Measurements from ENCODE around the gene TAF1D.

DNA sequence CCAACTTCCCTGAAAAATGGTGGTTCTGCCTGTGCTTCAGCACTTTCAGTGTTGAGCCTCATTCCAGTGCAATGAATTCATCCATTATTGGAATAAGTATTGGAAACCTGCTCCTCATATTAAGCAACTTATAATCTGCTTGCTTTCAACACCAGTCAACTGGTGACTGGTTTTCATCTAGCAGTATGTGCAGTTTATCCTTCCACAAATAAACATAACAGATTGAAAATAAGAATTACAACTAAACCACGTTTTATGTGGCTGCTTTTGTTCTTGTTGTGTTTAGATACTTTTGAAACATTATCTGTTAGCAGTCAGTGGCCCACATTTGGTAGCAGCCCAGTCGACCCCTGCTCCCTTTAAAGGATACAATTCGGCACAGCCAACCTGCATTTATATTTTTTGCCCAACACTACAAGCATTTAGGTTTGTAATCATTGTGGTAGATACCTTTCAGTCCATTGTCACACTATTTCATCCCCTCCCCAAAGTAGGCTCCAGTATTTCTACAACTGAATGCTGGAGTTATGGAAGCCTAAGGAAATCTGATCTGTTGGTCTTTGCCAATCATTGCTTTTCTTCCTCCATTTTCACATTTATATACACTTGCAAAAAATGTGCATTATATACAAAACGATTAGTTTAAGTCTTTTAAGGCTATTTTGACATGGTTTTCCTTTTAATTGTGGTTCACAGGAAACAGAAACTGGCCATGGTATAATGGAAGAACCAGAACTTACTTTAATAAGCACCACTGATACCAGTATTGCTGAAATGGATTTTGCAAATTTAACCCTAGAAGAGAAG, 13.1 kb downstream of the TAF1D start:
- TF ChIP-seq, protein P1, sequence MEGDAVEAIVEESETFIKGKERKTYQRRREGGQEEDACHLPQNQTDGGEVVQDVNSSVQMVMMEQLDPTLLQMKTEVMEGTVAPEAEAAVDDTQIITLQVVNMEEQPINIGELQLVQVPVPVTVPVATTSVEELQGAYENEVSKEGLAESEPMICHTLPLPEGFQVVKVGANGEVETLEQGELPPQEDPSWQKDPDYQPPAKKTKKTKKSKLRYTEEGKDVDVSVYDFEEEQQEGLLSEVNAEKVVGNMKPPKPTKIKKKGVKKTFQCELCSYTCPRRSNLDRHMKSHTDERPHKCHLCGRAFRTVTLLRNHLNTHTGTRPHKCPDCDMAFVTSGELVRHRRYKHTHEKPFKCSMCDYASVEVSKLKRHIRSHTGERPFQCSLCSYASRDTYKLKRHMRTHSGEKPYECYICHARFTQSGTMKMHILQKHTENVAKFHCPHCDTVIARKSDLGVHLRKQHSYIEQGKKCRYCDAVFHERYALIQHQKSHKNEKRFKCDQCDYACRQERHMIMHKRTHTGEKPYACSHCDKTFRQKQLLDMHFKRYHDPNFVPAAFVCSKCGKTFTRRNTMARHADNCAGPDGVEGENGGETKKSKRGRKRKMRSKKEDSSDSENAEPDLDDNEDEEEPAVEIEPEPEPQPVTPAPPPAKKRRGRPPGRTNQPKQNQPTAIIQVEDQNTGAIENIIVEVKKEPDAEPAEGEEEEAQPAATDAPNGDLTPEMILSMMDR (IDR thresholded peaks at IDR 0.05) = no peak
- TF ChIP-seq POLR2A (IDR thresholded peaks at IDR 0.05) (no peak), POLR2AphosphoS5 (IDR thresholded peaks at IDR 0.05; ENCODE audit: insufficient read depth in 1 of 2, low read depth in 1 of 2) (no peak)
